AG09309 (cell line): Measurements from ENCODE around the gene MYL6.
"Not testable (repeated sequence)": the region's sequence is repeated elsewhere in the genome, so short reads cannot be mapped to it uniquely, and the experiment has no call there.

Source experiments
- DNase-seq: peaks from one replicate; pipeline ENCODE4 v3.0.0-alpha.2; 2010; ENCODE audit warnings: low read depth
- H3K4me3 ChIP-seq: 2 replicates; pipeline ENCODE4 v1.5.1; 2011; ENCODE audit warnings: mild to moderate bottlenecking, low read depth, low read length, moderate library complexity; ENCODE audit not compliant: control insufficient read depth
- CTCF ChIP-seq: IDR thresholded peaks from 2 replicates; pipeline ENCODE4 v1.5.1; 2011; ENCODE audit warnings: mild to moderate bottlenecking, low read depth, low read length, inconsistent platforms; ENCODE audit not compliant: insufficient read depth, control insufficient read depth; ENCODE audit errors: missing control alignments

MYL6 gene

GRCh38 chr12:56152756-56153677 is 5.1 kb upstream of the MYL6 start:
- TF ChIP-seq CTCF = no peak
- no peak for DNase-seq

GRCh38 chr12:56153678-56154065 is 4.5 kb upstream of the MYL6 start:
- TF ChIP-seq CTCF = no peak
- no peak overlapping the region for H3K4me3 ChIP-seq
- DNase-seq = no peak

More at GRCh38 chr12:56152756-56153677, 5.1 kb upstream of the MYL6 start:
- H3K4me3 ChIP-seq = peak overlapping the region; percentile 82

GRCh38 chr12:56154246-56154771 is 3.9 kb upstream of the MYL6 start:
- DNase-seq = no peak
- TF ChIP-seq CTCF = no peak

GRCh38 chr12:56154818-56155217 is 3.3 kb upstream of the MYL6 start:
- no peak for DNase-seq
- no peak for TF ChIP-seq CTCF
- no peak overlapping the region for H3K4me3 ChIP-seq

More at GRCh38 chr12:56154246-56154771, 3.9 kb upstream of the MYL6 start:
- no peak overlapping the region for H3K4me3 ChIP-seq

- no peak for DNase-seq
- no peak for TF ChIP-seq CTCF
- H3K4me3 ChIP-seq = no peak overlapping the region
These were observed 2.8 kb upstream of the MYL6 start for GRCh38 chr12:56155256-56155845.

GRCh38 chr12:56156464-56157200 is 1.5 kb upstream of the MYL6 start:
- peak overlapping the region; percentile 62; the same call in 1 of the 2 replicates for H3K4me3 ChIP-seq
- not testable (repeated sequence) for DNase-seq
